Activated CD8-positive, alpha-beta memory T cell treated with anti-CD3 and anti-CD28 coated beads, Interleukin-2, amount 50 U/mL, for 24 hours (primary cell): ENCODE measurements around the gene TBC1D2.

Experiments
- DNase-seq: peaks from one replicate; pipeline ENCODE4 v3.0.0-alpha.2; 2020; ENCODE audit errors: extremely low read depth

The TBC1D2 gene

DNA sequence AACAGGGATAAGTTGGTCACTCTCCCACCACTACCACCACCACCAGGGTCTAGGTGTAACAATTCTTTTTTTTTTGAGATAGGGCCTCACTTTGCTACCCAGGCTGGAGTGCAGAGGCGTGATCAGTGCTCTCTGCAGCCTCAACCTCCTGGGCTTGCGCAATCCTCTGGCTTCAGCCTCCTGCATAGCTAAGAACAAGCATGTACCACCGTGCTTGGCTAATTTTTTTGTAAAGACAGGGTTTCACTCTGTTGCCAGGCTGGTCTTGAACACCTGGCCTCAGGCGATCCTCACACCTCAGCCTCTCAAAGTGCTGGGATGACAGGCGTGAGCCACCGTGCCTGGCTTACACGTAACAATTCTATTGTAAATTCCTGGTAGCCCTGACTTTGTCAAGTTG, 90.5 kb downstream of the TBC1D2 start:
- DNase-seq, result no peak

DNA sequence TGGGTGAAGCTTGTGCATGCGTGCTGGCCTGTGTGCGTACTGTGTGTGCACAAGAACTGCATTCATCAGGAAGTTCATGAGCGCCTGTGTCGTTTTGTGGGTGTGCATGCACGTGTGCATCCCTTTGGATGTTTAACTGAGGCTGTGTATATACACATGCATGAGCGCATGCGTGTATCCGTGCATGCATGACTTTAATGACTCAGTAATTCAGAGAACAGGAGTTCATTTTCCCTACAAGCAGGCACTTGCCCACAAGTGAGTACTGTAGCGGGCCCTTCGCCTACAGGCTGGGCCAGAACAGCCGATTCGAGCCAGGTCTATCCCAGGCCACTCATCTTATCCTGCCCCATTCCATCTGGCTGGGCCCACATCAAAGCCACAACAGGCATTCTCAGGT, 92.8 kb downstream of the TBC1D2 start:
- DNase-seq, result no peak

DNA sequence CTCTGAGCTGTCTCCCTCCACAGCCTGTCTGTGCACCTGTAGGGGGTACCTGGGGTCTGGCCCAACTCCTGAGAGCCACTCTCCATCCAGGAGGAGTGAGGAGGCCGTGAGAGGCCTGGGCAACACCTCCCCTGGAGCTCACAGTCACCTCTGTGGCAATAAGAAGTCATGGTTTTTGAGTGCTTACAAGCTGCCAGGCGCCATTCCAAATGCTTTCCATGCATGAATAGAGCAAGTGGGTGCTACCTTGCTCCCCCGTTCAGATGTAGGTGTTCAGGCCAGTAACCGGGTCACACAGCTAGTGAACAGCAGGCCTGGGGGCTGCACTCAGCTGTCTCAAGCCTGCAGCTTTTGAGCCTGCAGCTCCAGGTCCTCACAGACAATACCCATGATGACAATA, 93.6 kb downstream of the TBC1D2 start:
- no peak for DNase-seq

DNA sequence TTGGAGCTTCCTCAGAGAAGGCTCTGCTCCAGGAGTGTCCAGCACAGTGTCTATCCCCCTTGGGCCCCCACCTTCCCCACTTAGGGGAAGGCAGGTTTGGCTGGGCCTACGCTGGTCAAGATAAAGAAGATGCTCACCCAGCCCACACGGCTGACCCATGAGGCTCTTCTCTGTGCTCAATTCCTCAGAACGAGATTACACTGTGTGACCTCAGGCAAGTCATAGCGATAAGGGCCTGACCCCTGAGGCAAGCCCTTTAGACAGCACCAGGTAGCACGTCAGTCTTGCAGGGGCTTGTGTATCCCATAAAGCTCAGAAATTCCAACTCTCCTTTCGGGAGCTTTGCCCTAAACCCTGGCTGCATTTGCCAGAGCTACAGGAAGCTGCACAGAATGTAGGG, 95.7 kb downstream of the TBC1D2 start:
- no peak for DNase-seq

DNA sequence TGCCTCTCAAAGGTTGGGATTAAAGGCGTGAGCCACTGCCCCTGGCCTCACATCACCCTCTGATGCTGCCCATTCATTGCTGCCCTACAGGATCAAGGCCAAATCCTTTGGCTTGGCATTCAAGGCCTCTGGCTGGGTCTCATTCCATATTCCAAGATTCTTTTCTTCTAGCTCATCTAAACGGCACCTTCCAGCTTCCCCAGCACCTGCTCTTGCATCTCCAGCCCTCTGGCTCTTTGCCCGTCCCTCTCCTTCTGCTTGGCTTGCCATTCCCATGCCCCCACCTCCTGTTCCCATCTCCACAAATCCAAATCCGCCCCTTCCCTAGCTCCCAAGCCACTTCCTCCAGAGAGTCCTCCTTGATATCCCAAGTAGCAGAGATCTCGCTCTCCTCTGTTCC, 96.1 kb downstream of the TBC1D2 start:
- DNase-seq, result no peak

DNA sequence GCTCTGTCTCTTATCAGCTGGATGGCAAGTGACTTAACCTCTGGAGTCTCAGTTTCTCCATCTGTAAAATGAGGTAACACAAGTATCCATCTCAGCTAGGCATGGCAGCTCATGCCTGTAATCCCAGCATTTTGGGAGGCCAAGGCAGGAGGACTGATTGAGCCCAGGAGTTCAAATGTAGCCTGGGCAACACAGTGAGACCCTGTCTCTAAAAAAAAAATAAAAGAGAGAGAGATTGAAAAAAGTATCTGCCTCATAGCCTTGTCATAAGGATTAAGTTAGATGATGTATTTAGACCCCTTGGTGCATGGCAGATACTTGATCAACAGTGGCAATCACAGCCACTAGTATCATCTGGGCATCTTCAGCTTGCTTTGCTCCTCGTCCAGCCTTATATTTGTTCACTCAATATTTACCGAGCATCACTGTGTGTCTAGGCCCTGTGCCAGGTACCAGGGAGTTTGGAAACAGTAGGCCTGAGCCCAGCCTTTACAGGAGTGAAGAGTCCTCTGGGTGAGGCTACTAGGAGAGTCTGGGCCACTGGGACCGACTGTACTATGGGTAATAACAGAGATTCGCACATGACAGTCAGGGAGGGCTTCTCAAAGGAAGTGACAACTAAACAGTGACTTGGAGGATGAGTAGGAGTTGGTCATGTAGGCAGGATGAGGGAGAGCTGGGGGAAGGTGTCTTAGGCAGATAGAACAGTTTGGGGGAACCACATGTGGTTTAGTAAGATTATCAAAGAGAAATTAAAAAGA, 97.2 kb downstream of the TBC1D2 start:
- no peak for DNase-seq

DNA sequence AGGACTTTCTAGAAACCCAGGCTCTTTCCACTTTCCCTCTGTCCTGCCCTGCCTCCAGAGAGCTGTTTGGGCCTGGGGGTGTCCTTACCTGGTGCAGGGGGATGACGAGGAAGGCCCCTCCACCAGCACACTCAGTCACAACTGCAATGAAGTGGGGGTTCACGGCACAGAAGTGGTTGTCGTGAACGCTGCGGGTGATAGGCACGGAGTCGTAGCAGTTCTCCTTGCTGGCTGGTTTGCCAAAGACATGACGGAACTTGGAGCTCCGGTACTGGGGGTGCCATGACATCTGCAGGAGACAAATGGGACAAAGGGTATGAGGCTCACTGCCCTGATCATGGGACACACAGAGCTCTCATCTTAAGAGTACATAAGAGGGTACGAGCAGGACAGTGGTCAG, 98.1 kb downstream of the TBC1D2 start:
- DNase-seq, result no peak

DNA sequence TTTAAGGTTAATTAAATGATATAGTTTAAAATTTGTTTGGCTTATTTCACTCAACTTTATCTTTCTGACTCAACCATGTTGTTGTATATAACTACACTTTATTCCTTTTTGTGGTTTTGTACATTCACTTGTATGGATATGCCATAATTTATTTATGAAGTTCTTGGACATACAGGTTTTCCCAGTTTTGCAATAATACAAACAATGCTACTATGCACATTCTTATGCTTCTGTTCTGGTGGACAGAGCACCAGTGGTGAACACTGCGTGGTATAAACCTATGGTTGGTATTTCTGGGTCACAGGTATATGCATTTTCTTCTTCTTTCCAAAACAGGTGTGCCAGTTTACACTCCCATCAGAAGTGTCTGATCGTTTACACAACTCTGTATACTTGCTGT, 100.8 kb downstream of the TBC1D2 start:
- DNase-seq, result no peak

DNA sequence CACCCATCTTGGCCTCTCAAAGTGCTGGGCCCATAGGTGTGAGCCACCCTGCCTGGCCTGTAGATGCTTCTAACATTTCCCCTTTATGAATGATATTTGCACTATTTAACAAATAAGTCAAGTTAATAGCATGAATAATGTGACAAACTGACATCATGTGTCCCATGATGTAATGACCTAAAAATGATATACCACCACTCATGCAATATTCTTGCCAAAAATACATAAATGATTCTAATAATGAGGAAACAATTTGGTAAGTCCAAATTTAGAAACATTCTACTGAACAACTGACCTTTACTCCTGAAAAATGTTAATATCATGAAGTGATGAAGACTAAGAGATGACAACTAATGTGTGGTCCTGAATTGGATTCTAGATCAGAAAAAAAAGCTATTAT, 102.9 kb downstream of the TBC1D2 start:
- no peak for DNase-seq

DNA sequence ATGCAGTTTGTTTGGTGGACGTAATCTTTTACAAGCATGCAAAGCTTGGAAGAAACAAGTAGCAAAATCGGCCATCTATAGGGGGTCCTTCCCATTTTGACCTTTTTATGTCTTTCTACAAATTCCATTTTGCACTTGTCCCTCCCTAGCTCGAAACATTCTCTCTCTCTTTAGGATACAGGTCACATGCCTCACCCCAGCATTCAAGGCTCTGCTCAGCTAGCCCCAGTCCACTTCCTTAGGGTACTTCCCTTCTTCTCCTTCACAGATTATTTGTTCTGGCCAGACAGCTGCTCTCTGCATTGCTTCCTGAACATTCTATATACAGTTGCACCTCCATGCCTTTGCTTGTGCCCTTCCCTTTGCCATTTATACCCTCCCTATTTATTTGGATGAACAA, 104.7 kb downstream of the TBC1D2 start:
- no peak for DNase-seq

DNA sequence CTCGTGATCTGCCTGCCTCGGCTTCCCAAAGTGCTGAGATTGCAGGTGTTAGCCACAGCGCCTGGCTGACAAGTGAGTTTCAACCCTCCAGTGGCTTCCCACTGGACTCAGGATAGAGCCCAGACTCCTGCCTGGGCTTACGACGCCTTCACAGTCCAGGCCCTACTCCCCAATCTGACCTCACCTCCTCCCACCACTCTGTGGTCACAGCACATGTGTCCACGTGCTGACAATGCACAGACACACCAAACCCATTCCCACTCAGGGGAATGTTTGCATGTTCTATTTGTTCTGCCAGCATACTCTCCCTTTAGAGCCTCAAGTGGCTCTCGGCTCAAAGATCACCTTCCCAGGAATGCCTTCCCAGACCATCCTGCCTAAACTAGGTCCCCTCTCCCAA, 105.3 kb downstream of the TBC1D2 start:
- no peak for DNase-seq

DNA sequence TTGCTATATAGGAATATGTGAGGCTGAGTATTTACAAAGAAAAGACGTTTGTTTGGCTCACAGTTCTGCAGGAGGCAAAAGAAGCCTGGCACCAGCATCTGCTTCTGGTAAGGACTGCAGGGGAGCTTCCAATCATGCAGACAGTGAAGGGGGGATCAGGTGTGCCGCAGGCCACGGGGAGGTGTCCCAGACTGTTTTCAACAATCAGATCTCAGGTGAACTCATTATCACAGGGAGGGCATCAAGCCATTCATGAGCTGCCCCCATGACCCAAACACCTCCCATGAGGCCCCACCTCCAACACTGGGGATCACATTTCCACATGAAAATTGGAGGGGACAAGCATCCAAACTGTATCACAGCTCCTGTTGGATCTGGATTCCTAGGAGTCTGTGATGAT, 106.0 kb downstream of the TBC1D2 start:
- no peak for DNase-seq
